ENCODE measurements around the gene WDR62. TPM values are rescaled to one million over a fixed set of nuclear protein-coding genes. Genes with fewer than 3 reads are reported as not detected.

Gene WDR62
- total and polyA plus RNA-seq, 2 of the 8 experiments (the other 6 are each of a cell fraction or from before 2014, with no cell fraction given) = 28.2 to 39.5 TPM

DNA sequence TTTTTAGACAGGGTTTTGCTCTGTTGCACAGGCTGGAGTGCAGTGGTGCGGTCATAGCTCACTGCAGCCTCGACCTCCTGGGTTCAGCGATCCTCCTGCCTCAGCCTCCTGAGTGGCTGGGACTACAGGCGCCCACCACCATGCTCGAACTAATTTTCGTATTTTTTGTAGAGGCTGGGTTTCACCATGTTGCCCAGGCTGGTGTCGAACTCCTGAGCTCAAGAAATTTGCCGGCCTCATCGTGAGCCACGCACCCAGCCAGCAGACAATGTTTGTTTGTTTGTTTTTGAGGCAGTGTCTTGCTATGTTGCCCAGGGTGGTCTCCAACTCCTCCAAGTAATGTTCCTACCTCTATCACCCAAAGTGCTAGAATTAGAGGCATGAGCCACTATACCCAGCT, 98.4 kb downstream of the WDR62 start:
- DNase-seq (ENCODE audit: low read depth in 1 of 2, low spot score in 2 of 2) (no peak), FAIRE-seq (no peak)
- H3K18ac ChIP-seq (ENCODE audit: extremely low read depth, low read length) = no peak overlapping the region
- no peak overlapping the region for H2AK5ac ChIP-seq (ENCODE audit: low read depth, low read length)
- no peak overlapping the region for H2AFZ ChIP-seq (ENCODE audit: low read length)
- no peak overlapping the region for H4K8ac ChIP-seq (ENCODE audit: extremely low read depth, insufficient read depth, low read length)
- no peak overlapping the region for H3K56ac ChIP-seq (replicated peaks; ENCODE audit: insufficient read length, low read depth, low read length)
- no peak overlapping the region for H4K91ac ChIP-seq (replicated peaks; ENCODE audit: insufficient read length, low read length)
- H3K23me2 ChIP-seq (ENCODE audit: low read depth, low read length) = peaks cover 13% of the 10 kb centered on the region; the same call in 1 of the 2 replicates
- H3K36me3 ChIP-seq (ENCODE audit: control insufficient read depth in 2 of 4, insufficient read depth in 4 of 4, low read length in 3 of 4) = peaks cover under 1 to 21% (median 7%) of the 10 kb centered on the region in 4 experiments; a peak in 5 of 8 replicates
- H3K4me3 ChIP-seq (ENCODE audit: extremely low read depth in 1 of 4, insufficient read depth in 2 of 4, low read depth in 3 of 4, low read length in 4 of 4) = no peak overlapping the region
- H3K4ac ChIP-seq (replicated peaks; ENCODE audit: insufficient read length, low read depth, low read length) = no peak overlapping the region
- H3K14ac ChIP-seq (ENCODE audit: insufficient read length) = no peak overlapping the region
- no peak overlapping the region for H2BK5ac ChIP-seq (ENCODE audit: low read depth, low read length)
- H4K20me1 ChIP-seq (replicated peaks in 1 of 2; ENCODE audit: control insufficient read depth in 1 of 2, insufficient read depth in 2 of 2, low read length in 2 of 2) = peaks cover 0 to 8% of the 10 kb centered on the region in 2 experiments
- no peaks in the 10 kb centered on the region for H3K79me1 ChIP-seq (ENCODE audit: low read depth, low read length)
- H3K9ac ChIP-seq (replicated peaks in 1 of 4; ENCODE audit: extremely low read depth in 1 of 4, low read depth in 3 of 4, low read length in 3 of 4) = no peak overlapping the region
- no peaks in the 10 kb centered on the region for H3K27me3 ChIP-seq (replicated peaks in 1 of 4; ENCODE audit: control insufficient read depth in 3 of 4, extremely low read depth in 1 of 4, insufficient read depth in 3 of 4, low read length in 3 of 4)
- 95% methylated on average over 10 of the region's 10 CpGs; no CpG with 5 or more reads in 1 of the 2 experiments for WGBS, 2 experiments (ENCODE audit: extremely low coverage in 1 of 2, insufficient coverage in 1 of 2, insufficient read length in 1 of 2, insufficient replicate concordance in 2 of 2, low coverage in 1 of 2, low lambda C conversion rate in 2 of 2, missing lambda C conversion rate in 1 of 2)
- H3K9me3 ChIP-seq (ENCODE audit: insufficient read depth in 2 of 2, low read depth in 1 of 2, low read length in 1 of 2) = no peaks in the 10 kb centered on the region
- H3K4me2 ChIP-seq (ENCODE audit: insufficient read depth in 1 of 2, low read depth in 2 of 2, low read length in 2 of 2) = peak overlapping the region in 1 of 2 experiments; percentile 97; a peak in 1 of 4 replicates
- no peaks in the 10 kb centered on the region for H3K79me2 ChIP-seq (ENCODE audit: control insufficient read depth in 1 of 2, insufficient read depth in 2 of 2, low read length in 2 of 2)
- H3K27ac ChIP-seq (ENCODE audit: low read depth, low read length) = no peak overlapping the region
- no peak overlapping the region for H2BK12ac ChIP-seq (ENCODE audit: low read depth, low read length)
- POLR2A ChIA-PET (ENCODE audit: partially characterized antibody) = interaction anchor here (0.7 to 4.2 kb wide), 8 partner anchors 11 to 155 kb away, joined by 3 to 29 read pairs (median 5); partner anchors contain the start of genes CAPNS1, ZNF146 and ZNF565
- no peak overlapping the region for H3K23ac ChIP-seq (ENCODE audit: insufficient read length)
- H4K5ac ChIP-seq (ENCODE audit: insufficient read length, low read depth, low read length) = no peak overlapping the region
- CTCF ChIA-PET (ENCODE audit: partially characterized antibody) = interaction anchor here (0.6 to 1.7 kb wide), 5 partner anchors 9 to 577 kb away, joined by 3 to 11 read pairs (median 3); no protein-coding TSS in a partner anchor
- H3K4me1 ChIP-seq (replicated peaks in 1 of 4; ENCODE audit: control insufficient read depth in 3 of 4, insufficient read depth in 4 of 4, low read length in 3 of 4) = peaks cover 0 to 5% (median 0%) of the 10 kb centered on the region in 4 experiments; a peak in 1 of 7 replicates
- H2BK15ac ChIP-seq (ENCODE audit: low read length) = no peak overlapping the region
- no peak overlapping the region for H2BK20ac ChIP-seq (ENCODE audit: low read length)
- H2BK120ac ChIP-seq (replicated peaks; ENCODE audit: low read depth, low read length) = no peak overlapping the region
- TF ChIP-seq RXRA (IDR thresholded peaks at IDR 0.05; ENCODE audit: insufficient read depth, low read depth, low read length) (no peak), RBBP5 (IDR thresholded peaks at IDR 0.05; ENCODE audit: borderline replicate concordance, low read depth, low read length) (no peak), PHF8 (conservative IDR thresholded peaks at IDR 0.05; ENCODE audit: low read depth, low read length) (no peak), TCF12 (IDR thresholded peaks at IDR 0.05; ENCODE audit: low read depth, low read length) (no peak), RFX5 (IDR thresholded peaks at IDR 0.05; ENCODE audit: borderline replicate concordance, low read depth, low read length) (no peak), TEAD4 (IDR thresholded peaks at IDR 0.05; ENCODE audit: low read depth, low read length) (no peak), TAF7 (optimal IDR thresholded peaks at IDR 0.05; ENCODE audit: borderline replicate concordance, low read depth, low read length) (no peak), ATF3 (IDR thresholded peaks at IDR 0.05; ENCODE audit: insufficient read depth, low read depth, low read length) (no peak), KDM4A (IDR thresholded peaks at IDR 0.05; ENCODE audit: low read depth, low read length, severe bottlenecking) (no peak), CTBP2 (IDR thresholded peaks at IDR 0.05; ENCODE audit: borderline replicate concordance, insufficient read depth, insufficient read length, low read length) (no peak)
- TF ChIP-seq, protein P1, sequence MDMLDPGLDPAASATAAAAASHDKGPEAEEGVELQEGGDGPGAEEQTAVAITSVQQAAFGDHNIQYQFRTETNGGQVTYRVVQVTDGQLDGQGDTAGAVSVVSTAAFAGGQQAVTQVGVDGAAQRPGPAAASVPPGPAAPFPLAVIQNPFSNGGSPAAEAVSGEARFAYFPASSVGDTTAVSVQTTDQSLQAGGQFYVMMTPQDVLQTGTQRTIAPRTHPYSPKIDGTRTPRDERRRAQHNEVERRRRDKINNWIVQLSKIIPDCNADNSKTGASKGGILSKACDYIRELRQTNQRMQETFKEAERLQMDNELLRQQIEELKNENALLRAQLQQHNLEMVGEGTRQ (IDR thresholded peaks at IDR 0.05; ENCODE audit: low read length) = no peak
